ENCODE data around the gene APELA. TPM values are rescaled to one million over a fixed set of nuclear protein-coding genes. Genes with fewer than 3 reads are reported as not detected.

The APELA gene
- total and polyA plus RNA-seq, 2 of the 13 experiments (the other 11 are each of a cell fraction or from before 2014, with no cell fraction given) = not detected

- no peak for ATAC-seq
- TF ChIP-seq CHCHD3 (CRISPR knock-in tag; IDR thresholded peaks at IDR 0.05) (no peak), ASH2L (IDR thresholded peaks at IDR 0.05; ENCODE audit: insufficient read length, low read depth, low read length) (no peak), MAFK (conservative IDR thresholded peaks at IDR 0.05 in 1 of 2, IDR thresholded peaks at IDR 0.05 in 1 of 2; ENCODE audit: low read length in 2 of 2) (peak; percentile 95 to 96), STAT5B (CRISPR knock-in tag; IDR thresholded peaks at IDR 0.05) (no peak), MAFF (IDR thresholded peaks at IDR 0.05; ENCODE audit: low read depth, low read length) (peak; percentile 93), ZGPAT (CRISPR knock-in tag; IDR thresholded peaks at IDR 0.05) (no peak)
- TF ChIP-seq, protein P1, sequence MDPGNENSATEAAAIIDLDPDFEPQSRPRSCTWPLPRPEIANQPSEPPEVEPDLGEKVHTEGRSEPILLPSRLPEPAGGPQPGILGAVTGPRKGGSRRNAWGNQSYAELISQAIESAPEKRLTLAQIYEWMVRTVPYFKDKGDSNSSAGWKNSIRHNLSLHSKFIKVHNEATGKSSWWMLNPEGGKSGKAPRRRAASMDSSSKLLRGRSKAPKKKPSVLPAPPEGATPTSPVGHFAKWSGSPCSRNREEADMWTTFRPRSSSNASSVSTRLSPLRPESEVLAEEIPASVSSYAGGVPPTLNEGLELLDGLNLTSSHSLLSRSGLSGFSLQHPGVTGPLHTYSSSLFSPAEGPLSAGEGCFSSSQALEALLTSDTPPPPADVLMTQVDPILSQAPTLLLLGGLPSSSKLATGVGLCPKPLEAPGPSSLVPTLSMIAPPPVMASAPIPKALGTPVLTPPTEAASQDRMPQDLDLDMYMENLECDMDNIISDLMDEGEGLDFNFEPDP (CRISPR knock-in tag; conservative IDR thresholded peaks at IDR 0.05) = no peak
- TF ChIP-seq, protein P2, sequence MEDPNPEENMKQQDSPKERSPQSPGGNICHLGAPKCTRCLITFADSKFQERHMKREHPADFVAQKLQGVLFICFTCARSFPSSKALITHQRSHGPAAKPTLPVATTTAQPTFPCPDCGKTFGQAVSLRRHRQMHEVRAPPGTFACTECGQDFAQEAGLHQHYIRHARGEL (CRISPR knock-in tag; IDR thresholded peaks at IDR 0.05) = no peak
- in situ Hi-C loops (cut with HindIII; ENCODE audit: extremely low pct_ligation_motif_present, low pct_unique_long_range_greater_than_20kb) (no loop called here), intact Hi-C loops (cut with micrococcal nuclease; ENCODE audit: unreplicated experiment) (no loop called here)
- H3K4me2 ChIP-seq (ENCODE audit: low read depth, low read length) = no peak overlapping the region
- H3K9ac ChIP-seq (ENCODE audit: insufficient read depth, low read depth, low read length) = no peak overlapping the region
- ChIA-PET CTCF (ENCODE audit: low intra/inter-chr PET ratio, low total read pairs) (no interaction called here), POLR2A (no interaction called here)
- no peaks in the 10 kb centered on the region for H3K36me3 ChIP-seq (replicated peaks in 1 of 2; ENCODE audit: control insufficient read depth in 1 of 2, insufficient read depth in 2 of 2, low read length in 2 of 2)
- H3K27me3 ChIP-seq (ENCODE audit: control insufficient read depth in 1 of 2, insufficient read depth in 2 of 2, low read length in 2 of 2) = no peaks in the 10 kb centered on the region
- no peaks in the 10 kb centered on the region for H3K79me2 ChIP-seq (ENCODE audit: insufficient read depth, low read length)
- no TSS peak for BruUV-seq (replicated peaks)
- H3K4me3 ChIP-seq (replicated peaks in 1 of 3; ENCODE audit: insufficient read depth in 1 of 3, low read depth in 2 of 3, low read length in 3 of 3) = no peak overlapping the region
- H3K9me3 ChIP-seq (ENCODE audit: low read length) = no peaks in the 10 kb centered on the region
- FAIRE-seq = no peak
- H3K4me1 ChIP-seq (ENCODE audit: insufficient read depth, low read length) = no peaks in the 10 kb centered on the region
- no peak overlapping the region for H2AFZ ChIP-seq (ENCODE audit: low read length)
- no peaks in the 10 kb centered on the region for H4K20me1 ChIP-seq (ENCODE audit: insufficient read depth, low read length)
- H3K27ac ChIP-seq (ENCODE audit: extremely low read length, insufficient read depth, low read length) = no peak overlapping the region
- DNase-seq (ENCODE audit: low spot score) = no peak
- 45% methylated on average over 4 of the region's 4 CpGs for WGBS (ENCODE audit: low lambda C conversion rate)
These were observed 5.3 kb upstream of the APELA start for GRCh38 chr4:164871673-164872072.

Measured in HepG2 (cell line).